PFSK-1 (cell line): Measurements from ENCODE around the gene KIF3B.

ENCODE experiments used
- FOXP2 ChIP-seq: optimal IDR thresholded peaks from 2 replicates; pipeline ENCODE3; 2011; ENCODE audit warnings: borderline replicate concordance, control low read depth, inconsistent platforms; ENCODE audit not compliant: insufficient read depth; ENCODE audit errors: extremely low read length, extremely low read depth
- POLR2AphosphoS5 ChIP-seq: IDR thresholded peaks from 2 replicates; pipeline ENCODE4 v1.6.1; 2012; ENCODE audit warnings: low read depth, mild to moderate bottlenecking, control low read depth, low read length, moderate library complexity
- REST ChIP-seq, 2 experiments: IDR thresholded peaks; 2 replicates each; pipeline versions ENCODE4 v1.6.1 to v1.8.0; 2011 to 2012; ENCODE audit warnings: low read depth in 2 of 2, low read length in 2 of 2, control low read depth in 1 of 2, inconsistent platforms in 1 of 2, mild to moderate bottlenecking in 1 of 2, moderate library complexity in 1 of 2; ENCODE audit not compliant: insufficient read depth in 1 of 2
- SIN3A ChIP-seq: IDR thresholded peaks from 2 replicates; pipeline ENCODE4 v1.6.1; 2012; ENCODE audit warnings: mild to moderate bottlenecking, low read length, moderate library complexity, borderline replicate concordance; ENCODE audit not compliant: insufficient read depth
- TAF1 ChIP-seq: IDR thresholded peaks from 2 replicates; pipeline ENCODE4 v1.6.1; 2012; ENCODE audit warnings: low read length, control low read depth, borderline replicate concordance; ENCODE audit not compliant: insufficient read depth

- TF ChIP-seq TAF1 (no peak), REST (IDR thresholded peaks at IDR 0.05; ENCODE audit: insufficient read depth in 1 of 2, low read depth in 2 of 2, low read length in 2 of 2) (no peak), POLR2AphosphoS5 (no peak), FOXP2 (no peak), SIN3A (no peak)
These were observed 59.5 kb downstream of the KIF3B start for GRCh38 chr20:32336918-32337347.
